Measurements from ENCODE around the gene ITPR2.
"Not testable (repeated sequence)": the region's sequence is repeated elsewhere in the genome, so short reads cannot be mapped to it uniquely, and the experiment has no call there.

ITPR2 gene

DNA sequence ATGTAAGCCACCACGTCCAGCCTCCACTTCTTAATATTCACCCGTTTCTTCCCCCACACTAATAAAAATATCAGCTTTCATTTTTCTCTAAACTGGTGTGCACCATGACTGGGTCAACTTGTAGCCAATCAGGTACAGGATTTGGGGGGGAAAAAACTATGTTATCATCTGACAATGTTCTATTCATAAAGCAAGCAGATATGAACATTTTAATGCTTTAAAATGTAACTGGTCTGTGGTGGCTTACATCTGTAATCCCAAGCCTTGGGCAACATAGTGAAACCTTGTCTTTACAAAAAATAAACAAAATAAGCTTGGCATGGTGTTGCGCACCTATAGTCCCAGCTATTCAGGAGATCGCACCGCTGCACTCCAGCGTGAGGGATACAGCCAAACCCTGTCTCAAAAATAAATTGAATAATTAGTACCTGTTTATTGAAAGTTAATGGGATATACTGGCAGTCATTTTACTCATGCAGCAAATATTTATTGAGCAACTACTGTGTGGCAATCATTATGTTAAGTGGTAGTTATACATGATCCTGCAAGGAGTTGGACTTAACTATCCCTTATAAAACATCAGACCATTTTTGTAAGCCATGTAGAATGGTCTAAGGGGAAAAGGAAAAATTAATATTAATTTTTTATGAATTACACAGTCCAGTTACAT, 15.3 kb upstream of the ITPR2 start:
- no peak for DNase-seq

DNA sequence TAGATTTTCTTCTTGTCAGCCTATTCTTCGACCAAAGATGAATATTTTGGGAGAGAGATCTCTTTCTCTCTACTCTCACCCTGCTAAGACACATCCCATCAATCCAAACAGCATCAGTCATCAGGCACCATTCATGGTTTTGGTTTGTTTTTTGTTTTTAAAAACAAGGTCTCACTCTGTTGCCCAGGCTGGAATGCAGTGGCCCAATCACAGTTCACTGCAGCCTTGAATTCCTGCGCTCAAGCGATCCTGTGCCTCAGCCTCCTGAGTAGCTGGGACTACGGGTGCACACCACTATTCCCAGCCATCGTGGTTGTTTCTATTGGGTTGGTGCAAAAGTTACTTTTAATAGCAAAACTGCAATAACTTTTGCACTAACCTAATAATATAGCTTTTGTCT, 14.4 kb upstream of the ITPR2 start:
- DNase-seq = no peak

DNA sequence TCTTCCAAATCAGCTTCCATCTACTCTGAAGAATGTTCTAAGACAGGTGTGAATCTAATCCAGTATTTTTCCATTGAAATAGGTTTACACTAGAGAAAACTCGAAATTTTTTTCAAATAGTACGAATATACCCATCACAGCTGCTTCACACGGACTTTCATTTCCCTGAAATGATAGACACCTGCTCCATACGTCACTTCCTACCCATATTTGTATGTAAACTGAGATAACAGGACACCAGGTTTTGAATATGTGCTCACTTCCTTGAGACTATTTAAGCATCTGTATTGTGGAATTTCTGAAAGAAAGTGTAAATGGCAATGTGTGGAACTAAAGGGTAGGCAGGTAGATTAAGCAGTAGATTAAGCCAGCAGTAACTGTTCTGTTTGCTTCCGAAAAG, 13.4 kb upstream of the ITPR2 start:
- DNase-seq = no peak

DNA sequence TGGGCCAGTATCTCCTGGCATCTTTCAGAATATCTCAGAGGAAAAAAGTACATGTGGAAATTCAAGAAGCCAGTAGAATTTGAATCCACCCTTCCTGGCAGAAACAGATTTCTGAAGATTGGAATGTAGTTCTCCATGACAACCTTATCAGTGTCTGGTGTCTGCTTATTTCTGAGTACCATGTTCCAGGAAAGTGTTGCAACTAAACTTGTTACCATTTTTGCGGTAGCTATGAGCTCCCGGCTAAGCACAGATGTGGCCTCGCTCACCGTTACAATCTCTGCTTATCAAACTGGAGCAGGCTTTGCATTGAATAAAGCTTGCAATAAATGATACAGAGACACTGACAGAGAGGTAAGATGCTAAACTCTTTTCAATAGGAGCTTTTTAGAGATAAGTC, 13.0 kb upstream of the ITPR2 start:
- DNase-seq = no peak

DNA sequence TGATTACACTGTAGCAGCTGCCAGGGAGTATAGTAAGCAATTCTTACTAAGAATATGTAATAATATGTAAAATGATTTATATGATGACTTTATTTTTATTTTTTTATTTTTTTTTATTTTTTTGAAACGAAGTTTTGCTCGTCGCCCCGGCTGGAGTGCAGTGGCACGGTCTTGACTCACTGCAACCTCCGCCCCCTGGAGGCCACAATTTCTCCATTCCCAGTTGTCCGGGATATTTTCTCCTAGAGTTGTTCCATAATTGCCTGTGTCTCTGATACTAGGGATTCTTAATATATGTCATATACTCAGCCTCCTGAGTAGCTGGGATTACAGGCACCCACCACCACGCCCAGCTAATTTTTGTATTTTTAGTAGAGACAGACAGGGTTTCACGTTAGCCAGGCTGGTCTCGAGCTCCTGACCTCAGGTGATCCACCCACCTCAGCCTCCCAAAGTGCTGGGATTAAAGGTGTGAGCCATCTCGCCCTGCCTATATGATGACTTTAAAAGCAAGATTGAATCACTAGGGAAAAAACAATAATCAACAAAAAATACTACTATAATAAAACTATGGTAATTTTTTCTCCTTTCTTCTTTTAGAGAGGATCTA, 12.2 kb upstream of the ITPR2 start:
- DNase-seq = peak in 1 of 2 donors; percentile 66

DNA sequence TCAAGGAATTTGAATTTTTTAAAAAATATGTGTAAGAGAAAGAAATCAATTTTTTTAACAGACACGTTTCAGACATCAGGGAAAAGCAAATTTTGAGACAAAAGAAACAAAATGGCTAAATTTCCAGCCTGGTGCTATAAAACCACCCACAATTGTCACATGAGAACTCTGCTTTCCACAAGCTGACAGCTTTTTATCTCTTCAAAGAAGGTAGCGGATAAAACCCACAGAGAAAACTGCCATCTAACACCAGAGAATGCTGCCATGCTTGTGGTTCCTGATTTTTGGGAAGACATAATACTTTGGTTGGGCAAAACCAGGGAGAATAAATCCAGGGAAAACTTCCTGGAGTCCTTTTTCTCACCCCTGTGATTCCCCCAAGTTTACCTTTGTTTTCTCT, 10.3 kb upstream of the ITPR2 start:
- no peak for DNase-seq

DNA sequence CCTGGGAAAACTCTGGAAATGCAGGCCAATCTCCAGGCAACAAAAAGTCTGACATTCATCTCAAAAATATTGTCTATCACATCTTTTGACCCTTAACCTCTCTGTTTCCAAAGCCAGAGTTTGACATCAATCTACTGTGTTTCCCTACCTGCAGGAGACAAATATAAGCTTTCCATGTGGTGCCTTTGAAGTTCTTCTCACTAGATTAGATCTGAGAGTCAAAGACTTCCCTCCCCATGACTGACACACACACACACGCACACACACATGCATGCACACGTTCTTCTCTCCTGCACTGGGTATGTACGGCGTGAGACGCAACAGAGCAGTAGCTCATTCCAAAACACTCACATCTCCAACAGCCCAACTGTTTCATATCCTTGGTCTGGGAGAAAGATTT, 8.1 kb upstream of the ITPR2 start:
- DNase-seq = no peak

DNA sequence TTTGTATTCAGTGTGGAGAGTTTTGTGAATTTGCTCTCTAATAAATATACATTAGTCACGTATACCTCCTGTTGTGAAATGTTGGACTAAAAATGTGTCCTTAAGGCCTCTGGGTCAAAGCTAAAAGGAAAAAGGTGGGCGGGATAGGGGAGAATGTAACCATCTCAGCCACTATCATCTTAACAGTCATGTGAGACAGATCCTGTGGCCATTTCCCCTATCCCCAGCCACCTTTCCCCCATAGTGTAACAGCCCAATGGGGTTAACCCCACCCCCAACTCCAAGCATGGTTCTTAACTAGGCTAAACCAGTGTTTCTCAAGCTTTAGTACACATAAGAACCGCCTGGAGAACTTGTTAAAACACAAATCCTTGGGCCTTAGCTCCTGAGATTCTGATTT, 6.5 kb upstream of the ITPR2 start:
- peak; percentile 75 to 94 for DNase-seq

DNA sequence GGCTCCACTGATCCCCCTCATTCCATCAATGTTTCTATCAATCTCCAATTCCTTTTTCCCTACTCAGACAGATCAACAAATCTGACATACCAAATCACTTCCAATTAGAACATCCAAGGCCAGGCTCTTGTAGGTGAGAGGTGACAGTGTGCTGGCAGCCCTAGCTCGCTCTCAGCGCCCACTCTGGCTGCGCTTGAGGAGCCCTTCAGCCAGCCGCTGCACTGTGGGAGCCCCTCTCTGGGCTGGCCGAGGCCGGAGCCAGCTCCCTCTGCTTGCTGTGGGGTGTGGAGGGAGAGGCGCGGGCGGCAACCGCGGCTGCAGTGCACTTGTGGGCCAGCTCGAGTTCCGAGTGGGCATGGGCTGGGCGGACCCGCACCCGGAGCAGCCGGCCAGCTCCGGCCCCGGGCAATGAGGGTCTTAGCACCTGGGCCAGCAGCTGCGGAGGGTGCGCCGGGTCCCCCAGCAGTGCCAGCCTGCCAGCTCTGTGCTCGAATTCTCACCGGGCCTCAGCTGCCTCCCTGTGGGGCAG, 6.0 kb upstream of the ITPR2 start:
- no peak for DNase-seq

DNA sequence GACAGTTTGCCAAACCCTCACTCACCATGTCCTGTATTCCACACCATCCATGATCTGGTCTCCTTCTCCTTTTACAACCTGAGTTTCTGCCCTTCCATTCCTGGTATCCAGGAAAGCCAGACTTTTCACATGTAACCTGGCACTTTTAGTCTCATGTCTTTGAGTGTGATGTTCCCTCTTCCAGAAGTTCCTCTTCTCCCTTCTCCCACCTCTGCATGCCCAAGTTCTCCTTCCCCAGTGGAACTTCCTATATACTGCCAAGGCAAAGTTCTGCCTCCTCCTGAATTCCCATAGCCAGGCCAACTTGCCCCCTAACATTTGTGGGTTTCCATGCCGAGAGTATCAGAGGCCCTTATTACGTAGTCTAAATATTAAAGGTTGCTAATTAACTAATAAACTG, 3.2 kb upstream of the ITPR2 start:
- peak in 1 of 2 donors; percentile 16 for DNase-seq

DNA sequence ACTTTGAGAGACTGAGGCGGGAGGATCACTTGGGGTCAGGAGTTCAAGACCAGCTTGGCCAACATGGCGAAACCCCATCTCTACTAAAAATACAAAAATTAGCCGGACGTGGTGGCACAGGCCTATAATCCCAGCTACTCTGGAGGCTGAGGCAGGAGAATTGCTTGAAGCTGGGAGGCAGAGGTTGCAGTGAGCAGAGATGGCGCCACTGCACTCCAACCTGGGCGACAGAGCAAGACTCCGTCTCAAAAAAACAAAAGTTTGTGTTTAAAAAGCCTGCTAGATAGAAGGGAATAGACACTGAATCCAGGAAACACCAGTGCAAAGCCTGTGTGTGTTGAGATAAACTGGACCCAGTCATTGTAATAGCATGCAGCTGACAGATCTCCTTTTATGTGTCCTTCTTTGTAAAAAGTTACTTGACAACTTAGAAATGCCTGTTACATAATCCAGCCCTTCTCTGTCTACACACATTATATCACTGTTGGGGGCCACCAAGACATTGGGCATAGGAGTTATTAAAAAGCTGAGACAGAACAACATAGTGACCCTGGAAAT, 1.6 kb upstream of the ITPR2 start:
- DNase-seq = not testable (repeated sequence)

DNA sequence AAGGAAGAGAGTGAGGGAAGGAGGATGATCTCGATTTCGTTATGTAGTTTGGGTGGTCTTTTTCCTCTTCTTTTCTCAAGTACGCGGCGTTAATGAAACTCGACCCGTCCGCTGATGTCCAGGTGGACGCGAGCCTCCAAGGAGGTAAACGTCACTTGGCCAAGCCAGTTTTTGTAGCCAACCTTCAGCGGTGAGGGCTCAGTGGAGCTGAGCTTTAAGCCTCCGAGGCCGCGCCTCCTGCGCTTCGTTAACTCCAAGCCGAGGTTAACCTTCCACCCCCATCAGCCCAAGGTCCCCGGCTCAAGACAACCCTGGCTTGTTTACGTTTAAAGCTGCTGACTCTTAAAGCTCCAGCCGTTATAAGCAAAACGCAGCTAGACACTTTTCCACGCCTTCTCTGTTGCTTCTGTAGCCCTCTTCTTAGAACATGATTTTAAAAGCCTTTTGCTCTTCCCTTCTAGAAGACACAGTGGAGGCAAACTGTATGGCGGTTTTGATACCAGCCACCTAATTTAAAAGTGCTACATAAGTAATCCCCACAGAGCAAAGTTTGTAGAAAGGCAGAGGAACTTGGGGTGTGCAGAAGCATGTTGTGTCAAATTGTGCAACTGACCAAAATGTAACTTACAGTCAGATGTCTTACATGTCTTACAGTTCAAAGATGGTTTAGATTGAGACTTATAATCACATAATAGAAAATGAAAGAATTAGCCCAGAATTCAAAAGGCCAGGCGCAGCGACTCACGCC, 923 bp upstream of the ITPR2 start:
- peak; percentile 31 to 46 for DNase-seq

DNA sequence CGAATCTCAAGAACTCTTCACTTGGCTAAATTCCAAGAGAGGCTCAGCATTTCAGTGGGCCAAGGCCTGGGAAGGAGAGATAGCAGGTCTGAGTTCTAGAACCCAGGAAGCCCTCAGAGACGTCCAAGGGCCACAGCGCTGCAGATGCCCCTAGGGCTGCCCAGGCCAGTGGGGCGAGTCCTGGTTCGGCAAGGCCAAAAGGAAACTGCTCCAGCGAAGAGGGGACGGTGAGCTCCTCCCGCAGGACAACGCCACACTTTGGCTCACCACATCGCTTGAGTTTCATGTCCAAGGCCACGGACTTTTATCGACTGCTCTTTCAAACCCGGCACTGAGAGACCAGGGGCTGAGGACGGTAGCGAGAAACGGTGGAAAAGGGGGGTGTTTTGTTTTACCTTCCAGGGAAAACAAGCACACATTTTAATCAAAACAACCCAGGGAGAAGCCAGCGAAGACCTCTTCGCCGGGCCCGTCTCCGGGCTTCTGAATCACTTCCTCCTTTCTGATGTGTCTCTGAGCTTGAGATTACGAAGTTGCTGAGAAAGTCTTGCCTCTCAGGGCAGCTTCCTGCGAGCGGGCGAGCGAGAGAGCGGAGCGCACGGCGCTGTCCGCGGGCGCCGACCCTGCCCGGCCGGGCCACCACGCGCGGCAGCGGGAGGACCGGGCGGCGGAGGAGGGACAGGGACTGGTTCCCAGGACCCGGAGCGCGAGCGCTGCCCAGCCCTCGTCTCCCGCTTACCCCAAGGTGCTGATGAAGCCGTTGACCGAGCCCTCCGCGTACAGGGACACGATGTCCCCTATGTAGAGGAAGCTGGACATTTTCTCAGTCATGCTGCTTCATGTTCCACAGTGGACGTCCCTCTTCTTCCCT, 808 bp downstream of the ITPR2 start:
- DNase-seq = peak; percentile 84 to 86

DNA sequence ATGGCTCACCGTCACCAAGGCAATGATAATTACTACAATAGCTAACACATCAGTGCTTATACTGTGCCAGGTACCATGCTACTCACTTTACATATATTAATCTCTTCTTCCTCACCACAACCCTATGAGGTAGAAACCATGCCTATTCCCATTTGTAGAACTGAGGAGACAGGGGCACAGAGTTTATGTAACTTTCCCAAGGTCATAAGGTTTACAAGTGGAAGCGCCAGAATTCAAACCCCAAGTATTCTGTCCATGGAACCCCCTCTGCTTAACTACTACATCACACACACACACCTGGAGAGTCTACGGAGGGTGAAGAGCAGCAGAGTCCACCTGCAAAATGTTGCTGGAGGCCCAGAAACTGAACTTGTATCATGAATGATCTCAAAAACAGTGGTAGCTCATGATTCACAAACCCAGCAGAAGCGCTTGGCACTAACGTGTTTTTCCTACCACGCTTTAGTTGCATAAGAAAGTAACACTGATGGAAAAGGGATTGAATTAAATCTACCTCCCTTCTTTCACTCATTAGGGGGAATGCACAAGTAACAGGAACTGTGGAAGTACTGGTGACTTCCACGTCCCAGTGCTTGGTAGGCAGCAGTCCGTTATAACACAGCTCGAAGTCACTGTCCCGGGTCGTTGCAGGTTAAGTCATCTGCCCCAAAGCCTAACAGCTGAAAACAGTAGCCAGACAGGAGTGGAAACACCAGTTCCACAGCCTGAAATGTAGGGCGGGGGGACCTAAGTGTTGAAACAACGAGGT, 2.0 kb downstream of the ITPR2 start:
- peak in 1 of 2 donors; percentile 22 for DNase-seq

DNA sequence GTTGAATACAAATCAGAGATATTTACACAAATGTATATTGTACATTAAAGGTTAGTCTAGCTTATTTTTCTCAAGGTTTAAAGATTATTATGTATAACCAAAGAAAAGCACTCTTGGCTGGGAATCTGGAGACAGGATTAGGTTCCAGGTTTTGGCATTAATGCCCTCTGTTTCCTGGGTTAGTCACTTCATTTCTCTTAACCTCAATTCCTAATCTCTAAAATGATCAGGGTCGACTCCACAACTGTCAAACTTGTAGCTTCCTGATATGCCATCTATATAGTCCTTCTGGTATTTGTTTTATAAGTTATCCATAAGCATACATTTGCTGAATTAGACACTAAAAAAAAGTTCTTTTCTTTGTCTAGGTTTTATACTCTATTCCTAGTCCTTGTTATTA, 2.6 kb downstream of the ITPR2 start:
- DNase-seq = no peak

DNA sequence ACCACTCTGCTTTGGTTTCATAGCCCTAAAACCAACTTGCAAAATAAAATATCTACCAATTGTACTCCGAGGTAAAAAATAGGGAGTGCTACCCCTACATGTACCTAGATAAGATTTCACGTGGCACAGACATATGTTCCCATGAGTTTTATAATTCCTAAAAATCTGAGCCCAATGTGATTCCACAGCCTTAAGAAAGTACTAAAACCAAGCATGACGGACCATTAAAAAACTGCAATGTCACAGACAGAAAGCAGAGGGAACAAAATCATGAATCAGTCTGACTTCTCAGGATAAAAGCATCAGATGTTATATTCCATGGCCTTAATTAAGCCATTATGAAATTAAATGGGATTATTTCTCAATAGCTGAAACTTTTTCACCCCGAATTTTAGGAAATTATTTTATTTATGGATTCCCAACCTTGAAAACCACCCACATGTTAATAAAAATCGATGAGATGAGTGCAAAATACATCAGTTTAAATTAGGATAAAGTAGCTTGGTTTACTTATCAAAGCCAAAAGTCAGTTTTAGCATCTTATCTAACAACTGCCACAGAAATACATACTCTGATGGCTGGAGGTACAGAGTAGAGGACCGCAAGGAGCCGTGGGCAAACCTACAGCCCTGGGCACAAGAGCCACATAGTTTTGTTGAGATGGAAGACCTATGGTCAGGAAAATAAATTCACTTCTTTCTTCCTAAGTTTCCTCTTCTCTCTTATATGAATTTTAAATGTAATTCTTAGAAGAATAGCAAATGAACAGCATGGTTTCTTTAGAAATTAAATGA, 4.5 kb downstream of the ITPR2 start:
- DNase-seq = no peak

DNA sequence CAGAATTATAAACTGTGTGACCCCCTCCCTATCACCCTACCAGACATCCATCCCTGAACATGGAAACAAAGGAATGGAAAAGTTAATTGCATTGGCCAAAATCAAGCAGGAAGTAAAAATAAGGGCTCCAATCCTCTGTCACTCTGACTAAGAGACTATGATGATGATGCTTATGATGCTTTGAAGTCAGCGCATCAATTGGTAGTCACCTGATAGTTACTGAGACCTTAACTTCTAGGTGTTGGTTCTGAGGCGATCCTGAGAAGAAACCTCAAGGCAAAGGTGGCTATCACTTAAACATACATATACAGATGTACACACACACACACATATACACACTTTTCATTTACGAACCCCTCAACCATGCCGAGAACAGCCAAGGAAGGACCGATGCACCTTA, 6.6 kb downstream of the ITPR2 start:
- DNase-seq = no peak

DNA sequence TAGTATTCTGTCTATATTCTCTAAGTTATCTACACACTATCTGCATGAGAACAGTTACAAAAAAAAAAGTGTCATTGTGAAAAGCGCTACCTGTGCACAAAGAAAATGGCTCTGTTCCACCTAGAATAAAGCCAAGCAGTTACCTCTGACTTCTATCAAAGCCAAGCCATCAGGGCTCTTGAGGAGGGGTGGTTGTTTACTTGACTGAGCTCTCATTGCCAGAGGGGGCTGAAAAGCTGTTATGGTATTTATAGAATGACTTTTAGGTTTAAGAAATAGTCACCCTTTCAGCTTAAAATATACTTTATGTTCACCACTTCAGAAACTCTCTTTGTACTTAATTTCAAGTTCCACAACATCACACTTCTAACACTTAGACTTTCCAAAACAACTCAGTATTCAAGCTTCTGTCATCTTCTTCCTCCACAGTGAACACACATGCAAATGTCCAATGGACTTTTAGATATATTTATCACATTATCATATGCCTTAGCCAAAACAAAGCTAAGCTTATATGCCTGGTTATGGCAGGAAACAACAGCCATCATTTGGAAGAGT, 7.5 kb downstream of the ITPR2 start:
- DNase-seq = no peak

DNA sequence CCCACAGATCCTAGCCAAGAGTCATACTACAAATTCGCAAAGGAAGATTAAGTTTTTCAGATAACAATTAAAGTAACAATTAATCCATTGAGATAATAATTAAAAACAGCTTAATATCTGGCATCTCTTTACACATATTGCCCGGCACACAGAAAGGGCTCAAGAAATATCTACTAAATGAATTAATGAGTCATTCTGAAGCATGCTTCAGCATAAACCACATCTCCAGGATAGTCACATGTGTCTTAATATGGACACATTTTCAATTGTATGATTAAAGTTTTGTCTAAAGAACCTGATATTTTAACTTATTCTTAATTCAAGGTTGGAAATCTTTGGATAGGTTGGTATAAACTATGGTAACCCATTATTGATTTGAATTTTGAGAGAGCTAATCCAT, 9.6 kb downstream of the ITPR2 start:
- DNase-seq = no peak

DNA sequence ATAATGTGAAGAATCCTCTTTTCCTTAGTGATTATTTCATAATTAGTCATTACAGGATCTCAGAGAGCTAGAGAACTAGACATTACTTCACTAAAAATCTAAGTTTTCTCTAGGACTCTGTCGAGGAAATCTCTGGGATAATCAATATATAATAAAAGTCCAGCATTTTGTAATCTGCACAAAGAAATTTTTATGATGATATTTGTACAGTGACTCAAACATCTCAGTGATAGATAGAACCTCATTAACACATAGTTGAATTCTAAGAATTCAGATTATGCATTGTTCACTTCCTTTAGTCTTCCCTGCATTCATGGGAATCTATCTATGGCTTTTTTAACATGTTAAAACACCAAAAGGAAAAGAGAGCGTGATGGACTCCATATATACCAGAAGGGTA, 11.0 kb downstream of the ITPR2 start:
- no peak for DNase-seq
